A673 (cell line): Measurements from ENCODE around the gene ACSF2. TPM values are rescaled to one million over a fixed set of nuclear protein-coding genes. Genes with fewer than 3 reads are reported as not detected.

Experiments
- BruUV-seq: library from RNA; stranded (reverse); fragments of 400-500 nt; replicated peaks from 2 replicates; lab custom pipeline; 2021; lab: Mats Ljungman, UMichigan
- CTCF ChIA-PET: fragments of 300-600 bp; sonication (Branson Sonifier 250); formaldehyde crosslinking; loops from one replicate; lab custom pipeline; 2022; ENCODE audit warnings: antibody characterized with exemption; lab: Charles Lee
- POLR2A ChIA-PET: fragments of 300-600 bp; sonication (Branson Sonifier 250); formaldehyde crosslinking; loops from one replicate; lab custom pipeline; 2022; ENCODE audit warnings: antibody characterized with exemption; ENCODE audit not compliant: low non-redundant PET; lab: Charles Lee
- DNase-seq: peaks from one replicate; pipeline ENCODE4 v3.0.0-alpha.2; 2015; ENCODE audit warnings: low spot score
- H3K27ac ChIP-seq: fragments of 200-600 bp; sonication (generic); 2 replicates; pipeline ENCODE4 v1.5.1; 2016; ENCODE audit warnings: mixed run types, low read depth, mild to moderate bottlenecking, mixed read lengths, antibody characterized with exemption, low read length; ENCODE audit not compliant: poor library complexity, severe bottlenecking
- H3K27me3 ChIP-seq: fragments of 200-600 bp; sonication (generic); replicated peaks from 2 replicates; pipeline ENCODE4 v1.6.1; 2017; ENCODE audit warnings: mixed run types, low read depth, mild to moderate bottlenecking, mixed read lengths, antibody characterized with exemption, low read length; ENCODE audit not compliant: insufficient read depth, poor library complexity
- H3K36me3 ChIP-seq: fragments of 200-600 bp; sonication (generic); 2 replicates; pipeline ENCODE4 v1.6.1; 2016; ENCODE audit warnings: mixed run types, mild to moderate bottlenecking, mixed read lengths, antibody characterized with exemption, low read length; ENCODE audit not compliant: insufficient read depth, poor library complexity, severe bottlenecking
- H3K4me1 ChIP-seq: fragments of 200-600 bp; sonication (generic); 2 replicates; pipeline ENCODE4 v1.6.1; 2017; ENCODE audit warnings: mixed run types, mild to moderate bottlenecking, mixed read lengths, antibody characterized with exemption, low read length; ENCODE audit not compliant: insufficient read depth, poor library complexity, severe bottlenecking
- H3K4me3 ChIP-seq: fragments of 200-600 bp; sonication (generic); 2 replicates; pipeline ENCODE4 v1.5.1; 2016; ENCODE audit warnings: low read depth, mixed run types, mild to moderate bottlenecking, mixed read lengths, low read length; ENCODE audit not compliant: poor library complexity, severe bottlenecking
- H3K9me3 ChIP-seq: fragments of 200-600 bp; sonication (generic); 2 replicates; pipeline ENCODE4 v1.6.1; 2016; ENCODE audit warnings: mixed run types, low read depth, mild to moderate bottlenecking, mixed read lengths, antibody characterized with exemption, low read length; ENCODE audit not compliant: poor library complexity, severe bottlenecking
- EZH2 ChIP-seq: fragments of 200-600 bp; sonication (generic); IDR thresholded peaks from 2 replicates; pipeline ENCODE4 v1.6.1; 2017; ENCODE audit warnings: borderline replicate concordance, low read depth, mild to moderate bottlenecking, mixed read lengths, antibody characterized with exemption, low read length; ENCODE audit not compliant: poor library complexity, severe bottlenecking
- intact Hi-C: fragments of 100-400 bp; cut with micrococcal nuclease; formaldehyde crosslinking; loops from one replicate; pipeline ENCODE4 v1.10.0; 2022; ENCODE audit not compliant: unreplicated experiment
- total RNA-seq: library from RNA; stranded (reverse); gene quantifications from 2 replicates; pipeline ENCODE4 v1.2.3, GENCODE V29; 2021
- TF ChIP-seq, protein P1 (sequence below): fragments of 300-800, 200-600 bp; sonication (generic); conservative IDR thresholded peaks from 2 replicates; pipeline ENCODE4 v1.5.1; 2017; ENCODE audit warnings: low read depth, mild to moderate bottlenecking, antibody characterized with exemption, low read length, moderate library complexity, mixed read lengths

Gene ACSF2
- total RNA-seq, 1 experiment from 2014 or later: 4.1 TPM

DNA sequence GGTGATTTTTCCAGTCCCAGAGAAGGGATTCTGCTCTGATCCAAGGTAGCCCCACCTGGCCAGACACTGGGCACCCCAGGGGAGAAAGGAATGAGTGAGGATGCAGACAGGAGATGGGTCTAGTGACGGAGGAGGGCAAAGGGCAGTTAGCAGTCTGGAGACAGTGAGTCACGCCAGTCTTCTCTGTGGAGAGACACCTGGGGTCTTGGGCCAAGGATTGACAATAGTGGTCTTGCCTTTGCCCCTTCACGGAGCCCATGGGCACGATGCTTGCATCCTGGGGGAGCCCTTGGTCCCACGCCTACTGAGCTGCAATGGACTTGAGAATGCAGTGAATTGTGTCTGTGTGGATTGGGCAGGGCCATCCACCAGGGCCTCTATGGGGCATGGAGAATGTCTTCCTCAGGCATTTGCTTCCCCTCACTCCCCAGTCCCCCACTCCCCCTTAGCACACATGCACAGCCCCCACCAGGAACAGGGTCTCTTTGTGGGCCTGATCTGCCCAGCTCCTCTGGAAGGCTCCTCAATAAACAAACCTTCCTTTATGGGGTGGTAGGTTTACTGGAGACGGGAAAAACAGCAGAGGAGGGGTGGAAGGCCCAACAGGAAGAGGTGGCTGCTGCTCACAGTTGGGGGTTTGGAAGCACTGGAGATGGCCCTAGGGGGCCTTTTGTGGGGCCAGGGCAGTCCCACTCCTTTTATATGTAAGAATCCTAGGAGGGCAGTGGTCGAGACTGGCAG is 41.3 kb downstream of the ACSF2 start:
- H3K36me3 ChIP-seq: no peaks in the 10 kb centered on the region
- H3K27me3 ChIP-seq: peaks cover 20% of the 10 kb centered on the region
- H3K4me3 ChIP-seq: no peak overlapping the region
- TF ChIP-seq EZH2: no peak
- no peak overlapping the region for H3K27ac ChIP-seq
- intact Hi-C loops: no loop called here
- H3K4me1 ChIP-seq: peaks cover 11% of the 10 kb centered on the region
- no TSS peak for BruUV-seq
- ChIA-PET CTCF (no interaction called here), POLR2A (no interaction called here)
- no peak for DNase-seq
- no peaks in the 10 kb centered on the region for H3K9me3 ChIP-seq

DNA sequence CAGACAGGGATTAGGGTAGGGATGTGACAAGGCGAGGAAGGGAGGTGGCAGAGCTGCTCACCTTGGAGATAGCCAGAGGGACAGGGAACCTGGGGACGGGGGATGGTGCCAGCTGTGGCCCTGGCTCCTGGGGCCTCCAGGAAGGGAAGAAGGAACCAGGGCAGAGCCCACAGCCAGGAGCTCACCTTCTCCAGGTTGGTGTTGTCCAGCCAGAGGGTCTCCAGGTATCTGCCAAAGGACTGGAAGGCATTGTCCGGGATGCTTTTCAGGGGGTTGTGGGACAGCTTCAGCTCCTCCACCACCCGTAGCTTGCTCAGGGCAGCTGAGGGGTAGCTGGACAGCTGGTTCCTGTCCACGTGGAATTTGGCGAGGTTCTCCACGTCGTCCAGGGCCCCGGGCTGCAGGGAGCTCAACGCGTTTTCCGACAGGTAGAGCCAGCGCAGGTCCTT is 41.9 kb downstream of the ACSF2 start:
- Histone ChIP-seq H3K27ac (no peak overlapping the region), H3K9me3 (no peaks in the 10 kb centered on the region), H3K36me3 (no peaks in the 10 kb centered on the region), H3K4me1 (peaks cover 11% of the 10 kb centered on the region), H3K27me3 (peaks cover 20% of the 10 kb centered on the region), H3K4me3 (no peak overlapping the region)
- DNase-seq: no peak
- intact Hi-C loops: no loop called here
- no peak for TF ChIP-seq EZH2
- TF ChIP-seq, protein P1, sequence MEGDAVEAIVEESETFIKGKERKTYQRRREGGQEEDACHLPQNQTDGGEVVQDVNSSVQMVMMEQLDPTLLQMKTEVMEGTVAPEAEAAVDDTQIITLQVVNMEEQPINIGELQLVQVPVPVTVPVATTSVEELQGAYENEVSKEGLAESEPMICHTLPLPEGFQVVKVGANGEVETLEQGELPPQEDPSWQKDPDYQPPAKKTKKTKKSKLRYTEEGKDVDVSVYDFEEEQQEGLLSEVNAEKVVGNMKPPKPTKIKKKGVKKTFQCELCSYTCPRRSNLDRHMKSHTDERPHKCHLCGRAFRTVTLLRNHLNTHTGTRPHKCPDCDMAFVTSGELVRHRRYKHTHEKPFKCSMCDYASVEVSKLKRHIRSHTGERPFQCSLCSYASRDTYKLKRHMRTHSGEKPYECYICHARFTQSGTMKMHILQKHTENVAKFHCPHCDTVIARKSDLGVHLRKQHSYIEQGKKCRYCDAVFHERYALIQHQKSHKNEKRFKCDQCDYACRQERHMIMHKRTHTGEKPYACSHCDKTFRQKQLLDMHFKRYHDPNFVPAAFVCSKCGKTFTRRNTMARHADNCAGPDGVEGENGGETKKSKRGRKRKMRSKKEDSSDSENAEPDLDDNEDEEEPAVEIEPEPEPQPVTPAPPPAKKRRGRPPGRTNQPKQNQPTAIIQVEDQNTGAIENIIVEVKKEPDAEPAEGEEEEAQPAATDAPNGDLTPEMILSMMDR: no peak
- CTCF ChIA-PET: no interaction called here
- no TSS peak for BruUV-seq
- POLR2A ChIA-PET: no interaction called here

DNA sequence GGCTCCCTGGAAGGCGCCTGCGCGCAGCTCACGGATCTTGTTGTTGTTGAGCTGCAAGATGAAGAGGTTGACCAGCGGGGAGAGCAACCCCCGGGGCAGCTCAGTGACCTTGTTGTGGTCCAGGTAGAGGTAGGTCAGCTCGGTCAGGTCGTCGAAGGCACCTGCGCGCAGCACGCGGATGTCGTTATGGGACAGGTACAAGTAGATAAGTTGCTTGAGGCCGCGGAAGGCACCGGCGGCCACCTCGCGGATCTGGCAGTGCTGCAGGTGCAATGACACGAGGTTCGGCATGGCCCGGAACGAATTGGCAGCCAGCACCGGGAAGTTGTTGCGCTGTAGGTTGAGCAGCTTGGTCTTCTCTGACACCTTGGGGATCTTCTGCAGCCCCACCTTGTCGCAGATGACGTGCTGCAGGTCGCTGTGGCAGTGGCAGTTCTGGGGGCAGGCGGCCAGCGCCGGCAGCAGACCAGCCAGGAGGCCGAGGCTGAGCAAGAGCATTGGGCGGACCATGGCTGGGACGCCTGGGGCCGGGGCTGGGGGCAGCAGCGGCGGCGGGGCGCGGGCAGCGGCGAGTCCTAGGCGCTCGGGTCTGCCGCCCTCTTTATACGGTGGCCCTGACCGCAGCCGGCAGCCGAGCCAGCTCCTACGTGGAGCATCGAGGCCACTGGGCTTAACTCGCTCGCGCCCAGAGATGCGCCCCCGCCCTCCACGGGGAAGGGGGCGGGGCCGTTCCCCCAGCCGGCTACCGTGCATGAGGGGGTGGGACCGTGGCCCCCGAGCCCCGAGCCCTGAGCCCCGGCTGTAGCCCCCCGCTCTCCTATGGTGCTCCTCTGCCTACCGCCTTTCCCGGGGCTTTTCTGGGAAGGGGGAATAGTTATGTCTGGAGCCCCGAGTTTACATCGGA is 42.5 kb downstream of the ACSF2 start, which contains the start of gene CHAD:
CHAD (minus strand) TSS at position 577 of the 904 bp plus-strand sequence; CDS start at position 510, 67 bp downstream.
- Histone ChIP-seq H3K27me3 (peaks cover 23% of the 10 kb centered on the region), H3K4me3 (peak within 1 kb of the TSS; percentile 44), H3K4me1 (peaks cover 11% of the 10 kb centered on the region), H3K36me3 (no peaks in the 10 kb centered on the region), H3K9me3 (no peaks in the 10 kb centered on the region), H3K27ac (no peak within 1 kb of the TSS)
- CTCF ChIA-PET: interaction anchor here (0.6 kb wide), 1 partner anchor 21 kb away, joined by 4 read pairs; no protein-coding TSS in a partner anchor
- POLR2A ChIA-PET: no interaction called here
- intact Hi-C loops: no loop called here
- no peak for DNase-seq
- TF ChIP-seq EZH2: peak; percentile 38
- TF ChIP-seq, protein P1: no peak
- BruUV-seq: no TSS peak
